GM19240 (cell line): ENCODE measurements around the gene SLIT3.

Source experiments
- DNase-seq: peaks from one replicate; pipeline ENCODE4 v3.0.0; 2011; ENCODE audit warnings: low spot score; ENCODE audit not compliant: insufficient read length

The SLIT3 gene

GRCh38 chr5:168893283-168893682 lies 407.7 kb downstream of the SLIT3 start:
- DNase-seq: no peak

- no peak for DNase-seq
Measured at GRCh38 chr5:168892618-168893186, 408.2 kb downstream of the SLIT3 start.

- no peak for DNase-seq
Measured at GRCh38 chr5:168890816-168891812, 409.8 kb downstream of the SLIT3 start.

GRCh38 chr5:168889039-168889438 lies 411.9 kb downstream of the SLIT3 start:
- DNase-seq: no peak

- DNase-seq: no peak
Measured at GRCh38 chr5:168887931-168888330, 413.0 kb downstream of the SLIT3 start.

GRCh38 chr5:168886157-168886556 lies 414.8 kb downstream of the SLIT3 start:
- DNase-seq: no peak

- DNase-seq: no peak
Measured at GRCh38 chr5:168885324-168886120, 415.4 kb downstream of the SLIT3 start.

- DNase-seq: no peak
Measured at GRCh38 chr5:168883991-168884390, 416.9 kb downstream of the SLIT3 start.

- DNase-seq: no peak
Measured at GRCh38 chr5:168883281-168883741, 417.6 kb downstream of the SLIT3 start.

GRCh38 chr5:168882283-168882682 lies 418.7 kb downstream of the SLIT3 start:
- no peak for DNase-seq

- no peak for DNase-seq
Measured at GRCh38 chr5:168881427-168882149, 419.4 kb downstream of the SLIT3 start.

GRCh38 chr5:168879929-168880328 lies 421.0 kb downstream of the SLIT3 start:
- no peak for DNase-seq

GRCh38 chr5:168879331-168879730 lies 421.6 kb downstream of the SLIT3 start:
- no peak for DNase-seq

- no peak for DNase-seq
Measured at GRCh38 chr5:168878135-168878745, 422.7 kb downstream of the SLIT3 start.

GRCh38 chr5:168877132-168877892 lies 423.6 kb downstream of the SLIT3 start:
- no peak for DNase-seq

GRCh38 chr5:168876419-168876818 lies 424.5 kb downstream of the SLIT3 start:
- no peak for DNase-seq

GRCh38 chr5:168875832-168876231 lies 425.1 kb downstream of the SLIT3 start:
- DNase-seq: no peak

GRCh38 chr5:168874713-168875380 lies 426.1 kb downstream of the SLIT3 start:
- no peak for DNase-seq

GRCh38 chr5:168872246-168872645 lies 428.7 kb downstream of the SLIT3 start:
- DNase-seq: no peak
